Measurements from ENCODE around the gene PNCK. TPM values are rescaled to one million over a fixed set of nuclear protein-coding genes. Genes with fewer than 3 reads are reported as not detected.

PNCK gene
- total and polyA plus RNA-seq, 2 of the 13 experiments (the other 11 are each of a cell fraction or from before 2014, with no cell fraction given) = 33.1 TPM; not detected in 1

DNA sequence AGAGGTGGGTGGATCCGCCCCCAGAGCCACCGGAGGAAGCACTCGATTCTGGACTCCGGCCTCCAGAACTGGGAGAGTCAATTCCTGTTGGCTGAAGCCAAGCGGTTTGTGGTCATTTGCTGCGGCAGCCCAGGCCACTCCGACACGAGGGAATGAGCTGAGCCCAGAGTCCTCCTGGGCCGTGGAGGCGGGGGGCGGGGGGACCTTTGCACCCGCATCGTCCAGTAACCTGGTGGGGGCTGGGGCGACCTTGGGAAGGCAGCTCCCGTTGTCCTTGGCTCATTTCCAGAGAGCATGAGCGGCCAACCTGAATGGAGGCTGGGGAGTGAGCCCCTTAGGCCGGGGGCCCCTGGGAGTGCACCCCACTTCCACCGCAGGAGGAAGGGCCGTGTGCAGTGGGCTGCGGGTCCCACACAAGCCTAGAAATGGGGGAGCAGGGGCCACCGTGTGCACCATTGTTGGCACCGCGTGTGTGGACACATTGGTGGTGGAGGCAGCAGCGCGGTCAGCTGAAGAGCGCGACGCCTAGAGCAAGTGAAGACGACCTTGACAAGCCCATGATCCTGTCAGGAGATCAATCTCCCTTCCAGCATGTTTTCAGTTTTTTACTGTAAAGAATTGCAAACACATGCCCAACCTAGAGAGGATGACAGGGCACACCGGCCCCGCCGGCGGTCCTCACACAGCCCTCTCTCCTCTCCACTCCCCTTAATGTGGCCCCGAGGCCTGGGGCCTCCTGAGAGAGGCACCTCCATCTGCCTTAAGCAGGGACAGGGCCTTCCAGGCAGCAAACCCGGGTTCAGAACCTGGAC lies 46.5 kb downstream of the PNCK start (continued):
- TF ChIP-seq ZNF574 (CRISPR knock-in tag; IDR thresholded peaks at IDR 0.05) (0 out of 2 replicates have a peak, but pooled peaks have one; percentile 23), SMARCE1 (IDR thresholded peaks at IDR 0.05; ENCODE audit: borderline replicate concordance) (no peak), ZNF543 (CRISPR knock-in tag; IDR thresholded peaks at IDR 0.05) (peak; percentile 82; the same call in 1 of the 2 replicates), SP2 (CRISPR knock-in tag; IDR thresholded peaks at IDR 0.05) (no peak), SALL2 (CRISPR knock-in tag; IDR thresholded peaks at IDR 0.05) (no peak), ZNF30 (CRISPR knock-in tag; IDR thresholded peaks at IDR 0.05) (no peak), NR2F6 (IDR thresholded peaks at IDR 0.05) (peak; percentile 61; the same call in 1 of the 2 replicates), NR2F6 (CRISPR knock-in tag; IDR thresholded peaks at IDR 0.05) (no peak; the same call in 1 of the 2 replicates), ZNF747 (CRISPR knock-in tag; IDR thresholded peaks at IDR 0.05; ENCODE audit: borderline replicate concordance) (no peak), ZNF34 (CRISPR knock-in tag; IDR thresholded peaks at IDR 0.05; ENCODE audit: borderline replicate concordance) (no peak), ZFP36 (IDR thresholded peaks at IDR 0.05; ENCODE audit: borderline replicate concordance, low read depth, low read length, partially characterized antibody) (no peak), BRD4 (CRISPR knock-in tag; IDR thresholded peaks at IDR 0.05) (0 out of 2 replicates have a peak, but pooled peaks have one; percentile 29), ZNF777 (CRISPR knock-in tag; IDR thresholded peaks at IDR 0.05) (no peak; the same call in 1 of the 2 replicates), HCFC1 (IDR thresholded peaks at IDR 0.05; ENCODE audit: low read depth, low read length) (no peak), ZNF572 (CRISPR knock-in tag; IDR thresholded peaks at IDR 0.05) (no peak), ASH2L (IDR thresholded peaks at IDR 0.05; ENCODE audit: insufficient read length, low read depth, low read length) (peak; percentile 74), MED13 (CRISPR knock-in tag; IDR thresholded peaks at IDR 0.05) (peak; percentile 95), NR2F1 (CRISPR knock-in tag; IDR thresholded peaks at IDR 0.05) (peak in 1 of 2 experiments; percentile 40; a peak in 2 of 4 replicates), ZNF563 (CRISPR knock-in tag; IDR thresholded peaks at IDR 0.05) (no peak), HDAC6 (IDR thresholded peaks at IDR 0.05; ENCODE audit: low read depth, low read length) (no peak), MTERF4 (CRISPR knock-in tag; IDR thresholded peaks at IDR 0.05) (no peak), ZNF383 (CRISPR knock-in tag; IDR thresholded peaks at IDR 0.05; ENCODE audit: borderline replicate concordance) (no peak)
- TF ChIP-seq, protein P1, sequence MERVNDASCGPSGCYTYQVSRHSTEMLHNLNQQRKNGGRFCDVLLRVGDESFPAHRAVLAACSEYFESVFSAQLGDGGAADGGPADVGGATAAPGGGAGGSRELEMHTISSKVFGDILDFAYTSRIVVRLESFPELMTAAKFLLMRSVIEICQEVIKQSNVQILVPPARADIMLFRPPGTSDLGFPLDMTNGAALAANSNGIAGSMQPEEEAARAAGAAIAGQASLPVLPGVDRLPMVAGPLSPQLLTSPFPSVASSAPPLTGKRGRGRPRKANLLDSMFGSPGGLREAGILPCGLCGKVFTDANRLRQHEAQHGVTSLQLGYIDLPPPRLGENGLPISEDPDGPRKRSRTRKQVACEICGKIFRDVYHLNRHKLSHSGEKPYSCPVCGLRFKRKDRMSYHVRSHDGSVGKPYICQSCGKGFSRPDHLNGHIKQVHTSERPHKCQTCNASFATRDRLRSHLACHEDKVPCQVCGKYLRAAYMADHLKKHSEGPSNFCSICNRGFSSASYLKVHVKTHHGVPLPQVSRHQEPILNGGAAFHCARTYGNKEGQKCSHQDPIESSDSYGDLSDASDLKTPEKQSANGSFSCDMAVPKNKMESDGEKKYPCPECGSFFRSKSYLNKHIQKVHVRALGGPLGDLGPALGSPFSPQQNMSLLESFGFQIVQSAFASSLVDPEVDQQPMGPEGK (CRISPR knock-in tag; IDR thresholded peaks at IDR 0.05) = peak; percentile 96
- TF ChIP-seq, protein P2, sequence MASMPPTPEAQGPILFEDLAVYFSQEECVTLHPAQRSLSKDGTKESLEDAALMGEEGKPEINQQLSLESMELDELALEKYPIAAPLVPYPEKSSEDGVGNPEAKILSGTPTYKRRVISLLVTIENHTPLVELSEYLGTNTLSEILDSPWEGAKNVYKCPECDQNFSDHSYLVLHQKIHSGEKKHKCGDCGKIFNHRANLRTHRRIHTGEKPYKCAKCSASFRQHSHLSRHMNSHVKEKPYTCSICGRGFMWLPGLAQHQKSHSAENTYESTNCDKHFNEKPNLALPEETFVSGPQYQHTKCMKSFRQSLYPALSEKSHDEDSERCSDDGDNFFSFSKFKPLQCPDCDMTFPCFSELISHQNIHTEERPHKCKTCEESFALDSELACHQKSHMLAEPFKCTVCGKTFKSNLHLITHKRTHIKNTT (CRISPR knock-in tag; IDR thresholded peaks at IDR 0.05) = no peak

All from HepG2 (cell line).